RWPE2 (cell line): Measurements from ENCODE around the gene OXCT2.
A peak's percentile ranks its signal among the peaks of the same experiment; 100 is the strongest.
"Not testable (repeated sequence)": the region's sequence is repeated elsewhere in the genome, so short reads cannot be mapped to it uniquely, and the experiment has no call there.

Experiments
- ATAC-seq: fragments of 200-7000 bp; cut with Tn5 transposase; 3 replicates; pipeline ENCODE4 v1.9.1; 2021; ENCODE audit warnings: low read depth
- DNase-seq: peaks from one replicate; pipeline ENCODE4 v3.0.0-alpha.2; 2020; ENCODE audit warnings: low spot score
- H3K27ac ChIP-seq: fragments of 450-650 bp; 2 replicates; pipeline ENCODE4 v1.5.1; 2017; ENCODE audit warnings: mild to moderate bottlenecking; ENCODE audit not compliant: poor library complexity, severe bottlenecking
- H3K27me3 ChIP-seq: fragments of 250-450 bp; sonication (Bioruptor Pico); 2 replicates; pipeline ENCODE4 v1.5.1; 2021; ENCODE audit warnings: mild to moderate bottlenecking, moderate library complexity; ENCODE audit not compliant: insufficient read depth, poor library complexity, severe bottlenecking
- H3K36me3 ChIP-seq: fragments of 250-450 bp; sonication (Bioruptor Pico); 2 replicates; pipeline ENCODE4 v1.5.1; 2020; ENCODE audit warnings: low read depth, mild to moderate bottlenecking, moderate library complexity
- H3K4me1 ChIP-seq: fragments of 250-450 bp; sonication (Bioruptor Pico); 2 replicates; pipeline ENCODE4 v1.5.1; 2021; ENCODE audit warnings: mild to moderate bottlenecking, moderate library complexity; ENCODE audit not compliant: insufficient read depth, poor library complexity, severe bottlenecking
- H3K4me3 ChIP-seq: fragments of 250-450 bp; sonication (Bioruptor Pico); 2 replicates; pipeline ENCODE4 v1.5.1; 2021; ENCODE audit warnings: mild to moderate bottlenecking, moderate library complexity; ENCODE audit not compliant: severe bottlenecking
- H3K9me3 ChIP-seq: fragments of 250-450 bp; sonication (Bioruptor Pico); 2 replicates; pipeline ENCODE4 v1.5.1; 2021; ENCODE audit warnings: mild to moderate bottlenecking, moderate library complexity; ENCODE audit not compliant: severe bottlenecking
- CTCF ChIP-seq: fragments of 450-650 bp; IDR thresholded peaks from one replicate; pipeline ENCODE4 v1.5.1; 2017; ENCODE audit warnings: mild to moderate bottlenecking, moderate library complexity; ENCODE audit not compliant: poor library complexity, severe bottlenecking

OXCT2 gene

DNA sequence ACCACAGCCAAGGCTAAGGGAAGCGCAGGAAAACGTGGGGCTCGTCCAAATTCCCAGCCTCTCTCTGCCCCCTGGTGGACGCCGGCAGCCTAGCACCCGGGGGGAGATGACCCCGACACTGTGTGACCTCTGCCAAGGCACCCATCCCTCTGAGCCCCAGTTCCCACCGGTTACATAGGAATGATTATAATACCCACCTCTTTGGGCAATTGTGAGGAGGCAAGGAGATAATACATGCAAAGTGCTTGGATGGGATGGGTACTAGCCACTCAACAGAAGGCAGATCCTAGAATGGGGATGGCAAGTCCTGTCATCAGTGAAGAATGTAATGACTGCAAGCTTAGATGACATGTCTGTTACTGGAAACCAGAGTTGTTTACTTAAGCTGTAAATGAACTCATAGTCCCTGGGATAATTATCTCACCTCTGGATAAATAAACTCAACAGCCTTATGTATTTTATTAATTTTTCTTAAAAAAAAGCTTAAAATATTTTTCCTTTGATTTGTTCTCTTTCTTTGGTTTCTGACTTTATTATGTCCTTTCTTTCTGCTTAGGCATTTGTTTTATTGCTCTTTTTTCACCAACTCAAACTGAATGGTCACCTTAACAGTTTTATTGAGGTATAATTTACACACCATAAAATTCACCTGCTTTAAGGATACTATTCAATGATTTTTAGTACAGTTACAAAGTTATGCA is 28.8 kb upstream of the OXCT2 start:
- Histone ChIP-seq H3K4me1 (peaks cover 16% of the 10 kb centered on the region), H3K9me3 (no peaks in the 10 kb centered on the region), H3K4me3 (no peak overlapping the region), H3K27ac (peak overlapping the region; percentile 71), H3K36me3 (no peaks in the 10 kb centered on the region), H3K27me3 (no peaks in the 10 kb centered on the region)
- ATAC-seq (peak; percentile 94), DNase-seq (no peak)
- TF ChIP-seq CTCF: peak; percentile 90

GRCh38 chr1:39798859-39799769 is 28.0 kb upstream of the OXCT2 start:
- not testable (repeated sequence) for H3K27me3 ChIP-seq, H3K9me3 ChIP-seq, ATAC-seq, DNase-seq, H3K4me3 ChIP-seq, H3K36me3 ChIP-seq
- Histone ChIP-seq H3K4me1 (peaks cover 16% of the 10 kb centered on the region), H3K27ac (peak overlapping the region; percentile 71)

- Histone ChIP-seq H3K4me1 (peaks cover 11% of the 10 kb centered on the region), H3K27me3 (no peaks in the 10 kb centered on the region), H3K9me3 (no peaks in the 10 kb centered on the region), H3K4me3 (no peak overlapping the region), H3K27ac (no peak overlapping the region), H3K36me3 (no peaks in the 10 kb centered on the region)
- TF ChIP-seq CTCF: no peak
- no peak for DNase-seq
- no peak for ATAC-seq
These were observed 24.5 kb upstream of the OXCT2 start for GRCh38 chr1:39795651-39796050.

- Histone ChIP-seq H3K27ac (no peak overlapping the region), H3K4me3 (no peak overlapping the region), H3K36me3 (no peaks in the 10 kb centered on the region), H3K4me1 (peaks cover 4% of the 10 kb centered on the region), H3K9me3 (no peaks in the 10 kb centered on the region), H3K27me3 (no peaks in the 10 kb centered on the region)
- no peak for DNase-seq
- no peak for ATAC-seq
- no peak for TF ChIP-seq CTCF
These were observed 20.7 kb upstream of the OXCT2 start for GRCh38 chr1:39791838-39792237.

GRCh38 chr1:39789571-39790110 is 18.5 kb upstream of the OXCT2 start:
- TF ChIP-seq CTCF: no peak
- H3K4me3 ChIP-seq: peak overlapping the region; percentile 67
- H3K27ac ChIP-seq: no peak overlapping the region
- H3K36me3 ChIP-seq: no peaks in the 10 kb centered on the region
- no peaks in the 10 kb centered on the region for H3K9me3 ChIP-seq
- no peaks in the 10 kb centered on the region for H3K27me3 ChIP-seq
- no peak for ATAC-seq
- H3K4me1 ChIP-seq: peaks cover 4% of the 10 kb centered on the region
- DNase-seq: no peak
